ENCODE data around the gene MTFP1. TPM values are rescaled to one million over a fixed set of nuclear protein-coding genes. Genes with fewer than 3 reads are reported as not detected.

The MTFP1 gene, protein sequence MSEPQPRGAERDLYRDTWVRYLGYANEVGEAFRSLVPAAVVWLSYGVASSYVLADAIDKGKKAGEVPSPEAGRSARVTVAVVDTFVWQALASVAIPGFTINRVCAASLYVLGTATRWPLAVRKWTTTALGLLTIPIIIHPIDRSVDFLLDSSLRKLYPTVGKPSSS
- 18.7 TPM for total RNA-seq

DNA sequence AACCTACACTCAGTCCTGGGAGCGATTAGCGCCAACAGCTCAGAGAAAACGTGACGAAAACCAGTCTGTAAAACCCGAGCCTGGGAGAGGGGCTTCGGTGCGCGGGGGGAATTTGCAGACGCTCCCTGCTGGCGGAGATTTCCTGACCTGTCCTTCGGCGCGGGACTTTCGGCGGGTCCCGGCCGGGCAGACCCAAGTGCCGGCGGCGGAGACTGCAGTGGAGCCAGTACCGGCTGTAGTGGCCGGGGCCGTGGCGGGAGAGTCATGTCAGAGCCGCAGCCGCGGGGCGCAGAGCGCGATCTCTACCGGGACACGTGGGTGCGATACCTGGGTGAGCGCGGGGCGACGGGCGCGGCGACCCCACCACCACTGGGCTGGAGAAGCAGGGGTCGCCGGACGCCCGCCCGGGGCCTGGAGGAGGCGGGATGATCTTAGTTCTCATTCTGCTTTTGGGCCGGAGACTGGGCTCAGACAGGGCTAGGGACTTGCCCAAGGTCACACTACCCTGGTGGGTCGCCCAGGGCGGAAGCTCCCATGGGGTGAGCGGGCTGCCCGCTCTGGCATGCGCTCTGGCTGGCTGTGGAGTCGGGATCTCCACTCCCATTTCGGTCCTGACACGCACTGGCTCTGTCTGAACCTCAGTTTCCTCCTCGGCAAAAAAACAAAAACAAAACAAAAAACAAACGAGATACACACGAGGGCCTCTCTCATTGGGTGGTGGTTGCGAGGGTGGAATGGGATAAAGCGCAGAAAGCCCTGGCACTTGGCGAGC lies at the start of gene MTFP1:
MTFP1 (plus strand) TSS at position 153 of the 772 bp plus-strand sequence; CDS start at position 265, 112 bp downstream.

DNA sequence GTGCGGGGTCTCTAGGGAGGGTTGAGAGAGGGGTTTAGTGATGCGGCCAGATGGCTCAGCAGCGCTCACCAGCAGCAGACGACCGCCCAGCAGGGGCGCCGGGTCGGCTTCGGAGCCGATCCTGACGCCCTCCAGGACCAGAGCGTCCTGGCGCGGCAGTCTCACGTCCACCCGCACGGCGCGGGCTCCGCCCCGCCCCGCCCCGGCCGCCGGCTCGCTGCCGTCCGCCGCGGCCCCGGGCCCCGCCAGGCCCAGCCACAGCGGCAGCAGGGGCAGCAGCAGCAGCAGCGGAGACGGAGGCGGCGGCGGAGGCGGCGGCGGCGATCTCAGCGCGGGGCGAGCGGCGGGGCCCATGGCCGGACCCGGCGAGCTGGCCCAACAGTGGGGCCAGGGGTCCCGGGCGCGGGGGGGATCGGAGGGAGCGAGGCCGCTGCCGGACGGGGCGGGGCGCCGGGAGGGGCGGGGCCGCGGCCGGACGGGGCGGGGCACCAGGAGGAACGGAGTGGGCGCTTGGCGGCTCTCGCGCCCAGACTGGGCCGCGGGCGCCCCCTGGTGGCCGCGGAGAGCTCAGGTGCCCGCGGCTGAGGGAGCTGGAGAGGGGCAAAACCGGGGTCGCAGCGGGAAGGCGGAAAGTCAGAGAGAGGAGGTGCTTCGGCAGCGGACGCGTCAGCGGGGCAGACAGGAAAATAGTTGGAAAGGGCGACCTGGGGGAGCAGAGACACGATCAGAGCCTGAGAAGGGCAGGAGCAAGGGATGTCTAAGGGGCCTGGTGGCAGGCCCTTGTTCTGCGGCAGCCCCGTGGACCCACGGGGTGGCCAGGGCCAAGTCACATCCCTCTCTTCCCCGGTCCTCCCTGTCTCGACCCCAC lies 38.4 kb upstream of the MTFP1 start, which contains the start of gene RNF215:
RNF215 (minus strand) TSS at position 452 of the 868 bp plus-strand sequence; CDS start at position 354, 98 bp downstream.

DNA sequence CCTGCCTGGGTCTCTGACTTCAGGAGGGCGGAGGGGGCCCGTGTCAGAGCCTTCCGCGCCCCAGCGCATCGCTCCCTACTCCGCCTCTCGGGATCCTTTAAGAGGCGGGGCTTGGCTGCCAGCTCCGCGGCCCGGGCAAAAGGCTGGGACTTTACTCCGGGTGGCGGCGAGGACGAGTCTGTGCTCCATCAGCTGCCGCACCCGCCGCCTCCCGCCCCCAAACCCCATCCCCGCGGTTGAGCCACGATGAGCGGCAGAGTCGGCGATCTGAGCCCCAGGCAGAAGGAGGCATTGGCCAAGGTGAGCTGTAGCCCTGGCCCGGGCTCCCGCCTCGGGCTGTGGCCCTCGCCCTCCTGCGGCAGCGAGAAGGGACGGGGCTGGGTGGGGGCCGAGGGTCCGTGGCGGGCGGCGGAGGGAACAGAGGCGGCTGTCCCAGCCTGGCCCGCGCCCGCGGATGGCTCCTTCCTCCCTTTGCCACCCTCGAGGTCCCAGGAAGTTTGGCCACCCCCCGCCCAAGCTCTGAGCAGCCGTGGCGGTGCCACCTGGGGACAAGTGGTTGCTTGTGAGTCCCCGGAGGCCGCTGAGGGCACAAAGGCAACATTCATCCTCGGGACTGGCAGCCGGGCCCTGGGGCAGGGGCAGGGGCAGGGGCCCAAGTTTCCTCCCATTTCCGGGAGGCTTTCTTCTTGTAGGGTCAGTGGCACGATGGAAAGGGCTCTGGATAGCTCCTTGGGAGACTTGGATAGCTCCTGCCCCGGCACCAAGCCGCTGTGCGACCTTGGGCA lies 28.5 kb upstream of the MTFP1 start, which contains the start of gene SEC14L2:
SEC14L2 (plus strand) TSS at position 148 of the 785 bp plus-strand sequence; CDS start at position 247, 99 bp downstream.

DNA sequence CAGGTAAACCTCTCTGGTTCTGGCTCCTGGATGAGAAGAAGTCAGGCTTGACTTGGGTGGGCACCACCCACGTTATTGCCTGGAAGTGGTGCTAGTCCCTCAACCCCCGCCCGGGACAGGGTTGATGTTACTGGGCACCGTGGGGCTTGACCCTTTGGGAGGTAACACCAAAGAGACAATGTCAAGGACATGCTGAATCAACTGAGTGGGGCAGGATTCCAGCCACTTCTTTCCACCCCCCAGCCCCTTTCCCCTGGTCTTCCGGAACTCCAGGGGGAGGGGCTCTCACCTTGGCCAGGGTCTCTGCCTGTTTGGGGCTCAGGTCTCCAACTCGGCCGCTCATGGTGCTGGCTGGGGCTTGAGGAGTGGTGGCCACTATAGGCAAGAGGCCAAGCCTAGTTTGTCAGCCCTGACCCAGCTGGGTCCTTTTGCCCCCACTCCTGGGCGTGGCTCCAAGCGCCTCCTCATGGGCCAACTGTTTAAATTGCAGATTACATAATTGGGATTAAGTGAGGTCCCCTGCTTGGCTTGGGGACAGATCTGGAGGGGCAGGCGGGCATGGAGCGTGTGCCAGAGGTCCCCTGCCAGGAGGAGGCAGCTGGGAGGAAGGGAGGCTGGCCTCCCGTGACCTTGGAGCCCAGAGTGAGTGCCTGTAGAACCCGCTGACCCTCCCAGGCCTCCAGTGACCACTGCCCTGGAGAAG lies 46.2 kb downstream of the MTFP1 start, which contains the start of gene SEC14L3:
SEC14L3 (minus strand) TSS at position 402 of the 703 bp plus-strand sequence; CDS start at position 343, 59 bp downstream.

Other genes with a start within 250 kb of the MTFP1 start
- 0.93 TPM for gene LIF, start 179.0 kb upstream of the MTFP1 start, total RNA-seq
- 0.77 TPM for gene OSM, start 158.9 kb upstream of the MTFP1 start, total RNA-seq
- 11.8 TPM for gene CASTOR1, start 136.3 kb upstream of the MTFP1 start, total RNA-seq
- 13.7 TPM for gene TBC1D10A, start 98.8 kb upstream of the MTFP1 start, total RNA-seq
- gene SF3A1, start 68.9 kb upstream of the MTFP1 start, total RNA-seq, result 78.5 TPM
- 13.0 TPM for gene CCDC157, start 68.8 kb upstream of the MTFP1 start, total RNA-seq
- gene RNF215, start 38.4 kb upstream of the MTFP1 start, total RNA-seq, result 19.8 TPM
- gene SEC14L2, start 28.8 kb upstream of the MTFP1 start, total RNA-seq, result 27.5 TPM
- not detected for gene SEC14L3, start 46.2 kb downstream of the MTFP1 start, total RNA-seq
- 0.60 TPM for gene SEC14L4, start 79.9 kb downstream of the MTFP1 start, total RNA-seq
- gene SEC14L6, start 121.0 kb downstream of the MTFP1 start, total RNA-seq, result 4.1 TPM
- 2.7 TPM for gene GAL3ST1, start 148.9 kb downstream of the MTFP1 start, total RNA-seq
- gene PES1, start 166.1 kb downstream of the MTFP1 start, total RNA-seq, result 42.1 TPM
- 31.2 TPM for gene TCN2, start 181.4 kb downstream of the MTFP1 start, total RNA-seq
- 8.8 TPM for gene SLC35E4, start 210.0 kb downstream of the MTFP1 start, total RNA-seq
- 16.6 TPM for gene DUSP18, start 242.1 kb downstream of the MTFP1 start, total RNA-seq

Data from camera-type eye (tissue), 1 donor.